Lower leg skin (tissue), 4 donors: ENCODE results near the gene COL1A2. TPM values are rescaled to one million over a fixed set of nuclear protein-coding genes. Genes with fewer than 3 reads are reported as not detected.

Experiments
- DNase-seq, 2 donors: peaks; one replicate each; pipeline ENCODE4 v3.0.0-alpha.2; 2019; ENCODE audit warnings: low spot score in 2 of 2
- H3K4me3 ChIP-seq: fragments of 200-600 bp; sonication (generic); 2 replicates; pipeline ENCODE4 v1.5.1; 2017; ENCODE audit warnings: mild to moderate bottlenecking, low read depth; ENCODE audit not compliant: poor library complexity, severe bottlenecking
- POLR2A ChIP-seq, 2 donors: fragments of 450-650 bp; IDR thresholded peaks; one replicate each; pipeline ENCODE4 v1.6.1; 2016 to 2017; ENCODE audit warnings: antibody characterized with exemption in 2 of 2, mild to moderate bottlenecking in 1 of 2, moderate library complexity in 1 of 2
- WGBS, 2 donors: methylation state at CpG; one replicate each; pipeline ENCODE4 v1.1.5; 2018; 5-methylcytosine and 5-hydroxymethylcytosine counted together
- intact Hi-C: fragments of 100-400 bp; cut with DNase I; formaldehyde crosslinking; loops from one replicate; pipeline ENCODE4 v1.15.0; 2023; ENCODE audit warnings: low total_unique reads
- total RNA-seq, 4 donors: library from RNA; depleted of rRNA; stranded (reverse); fragments of >200 nt; gene quantifications; one replicate each; pipeline ENCODE4 v1.1.0, GENCODE V29; 2016
- TF ChIP-seq, protein P1 (sequence below), 3 donors: fragments of 450-650 bp; IDR thresholded peaks; one replicate each; pipeline ENCODE4 v1.5.1; 2016; ENCODE audit warnings: antibody characterized with exemption in 3 of 3, mild to moderate bottlenecking in 3 of 3, moderate library complexity in 2 of 3

COL1A2 gene
- total RNA-seq, 4 donors from 2014 or later = 25.7 to 263 (median 33.6) TPM

GRCh38 chr7:94397722-94398121 lies 3.0 kb downstream of the COL1A2 start:
- no peak overlapping the region for H3K4me3 ChIP-seq
- TF ChIP-seq POLR2A (IDR thresholded peaks at IDR 0.05) = no peak
- TF ChIP-seq, protein P1, sequence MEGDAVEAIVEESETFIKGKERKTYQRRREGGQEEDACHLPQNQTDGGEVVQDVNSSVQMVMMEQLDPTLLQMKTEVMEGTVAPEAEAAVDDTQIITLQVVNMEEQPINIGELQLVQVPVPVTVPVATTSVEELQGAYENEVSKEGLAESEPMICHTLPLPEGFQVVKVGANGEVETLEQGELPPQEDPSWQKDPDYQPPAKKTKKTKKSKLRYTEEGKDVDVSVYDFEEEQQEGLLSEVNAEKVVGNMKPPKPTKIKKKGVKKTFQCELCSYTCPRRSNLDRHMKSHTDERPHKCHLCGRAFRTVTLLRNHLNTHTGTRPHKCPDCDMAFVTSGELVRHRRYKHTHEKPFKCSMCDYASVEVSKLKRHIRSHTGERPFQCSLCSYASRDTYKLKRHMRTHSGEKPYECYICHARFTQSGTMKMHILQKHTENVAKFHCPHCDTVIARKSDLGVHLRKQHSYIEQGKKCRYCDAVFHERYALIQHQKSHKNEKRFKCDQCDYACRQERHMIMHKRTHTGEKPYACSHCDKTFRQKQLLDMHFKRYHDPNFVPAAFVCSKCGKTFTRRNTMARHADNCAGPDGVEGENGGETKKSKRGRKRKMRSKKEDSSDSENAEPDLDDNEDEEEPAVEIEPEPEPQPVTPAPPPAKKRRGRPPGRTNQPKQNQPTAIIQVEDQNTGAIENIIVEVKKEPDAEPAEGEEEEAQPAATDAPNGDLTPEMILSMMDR (IDR thresholded peaks at IDR 0.05) = no peak
- 49 to 56% methylated on average over 1 of the region's 1 CpG for WGBS, 2 donors
- intact Hi-C loops = no loop called here
- DNase-seq = no peak

DNA sequence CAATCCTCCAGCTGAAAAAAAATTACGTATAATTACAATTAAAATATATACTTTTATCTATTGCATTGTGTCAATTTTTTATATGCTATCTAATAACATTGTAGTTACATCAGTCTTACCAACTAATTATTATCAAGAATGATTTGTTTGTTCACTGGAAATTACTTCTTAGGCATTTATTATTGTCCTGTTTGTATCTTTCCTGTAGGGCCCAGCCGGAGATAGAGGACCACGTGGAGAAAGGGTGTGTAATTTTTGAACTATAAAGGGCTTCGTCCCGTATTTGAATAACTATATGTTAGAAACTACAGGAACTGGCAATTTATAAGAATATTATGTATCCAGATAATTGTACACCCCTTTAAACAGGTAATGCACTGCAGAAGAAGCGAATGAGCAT lies 4.1 kb downstream of the COL1A2 start:
- 53 to 62% methylated on average over 6 of the region's 6 CpGs for WGBS, 2 donors
- TF ChIP-seq, protein P1 (IDR thresholded peaks at IDR 0.05) = no peak
- TF ChIP-seq POLR2A (IDR thresholded peaks at IDR 0.05) = no peak
- intact Hi-C loops = no loop called here
- no peak overlapping the region for H3K4me3 ChIP-seq
- no peak for DNase-seq

- H3K4me3 ChIP-seq = no peak overlapping the region
- 54 to 70% methylated on average over 2 of the region's 2 CpGs for WGBS, 2 donors
- no peak for DNase-seq
- no peak for TF ChIP-seq POLR2A (IDR thresholded peaks at IDR 0.05)
- TF ChIP-seq, protein P1 (IDR thresholded peaks at IDR 0.05) = no peak
- intact Hi-C loops = no loop called here
Observed at GRCh38 chr7:94400022-94400421, 5.3 kb downstream of the COL1A2 start.

GRCh38 chr7:94400643-94401427 lies 6.1 kb downstream of the COL1A2 start:
- DNase-seq = no peak
- H3K4me3 ChIP-seq = no peak overlapping the region
- intact Hi-C loops = no loop called here
- TF ChIP-seq POLR2A (IDR thresholded peaks at IDR 0.05) = no peak
- TF ChIP-seq, protein P1 (IDR thresholded peaks at IDR 0.05) = no peak
- whole genome bisulfite sequencing, 2 donors = 50 to 61% methylated on average over 6 of the region's 6 CpGs

GRCh38 chr7:94401428-94401814 lies 6.7 kb downstream of the COL1A2 start:
- WGBS, 2 donors = 31 to 37% methylated on average over 1 of the region's 1 CpG
- TF ChIP-seq, protein P1 (IDR thresholded peaks at IDR 0.05) = no peak
- intact Hi-C loops = no loop called here
- DNase-seq = no peak
- no peak overlapping the region for H3K4me3 ChIP-seq

- WGBS, 2 donors = 57 to 59% methylated on average over 1 of the region's 1 CpG
- intact Hi-C loops = no loop called here
- H3K4me3 ChIP-seq = no peak overlapping the region
- no peak for DNase-seq
- TF ChIP-seq POLR2A (IDR thresholded peaks at IDR 0.05) = no peak
- TF ChIP-seq, protein P1 (IDR thresholded peaks at IDR 0.05) = no peak
Observed at GRCh38 chr7:94403546-94403945, 8.9 kb downstream of the COL1A2 start.
